SK-N-SH treated with all-trans-retinoic acid at 6 μM for 48 hours (cell line): Measurements from ENCODE around the gene CWC27.

Experiments
- ESRRG ChIP-seq: fragments of 250-450 bp; sonication (Bioruptor Pico); IDR thresholded peaks from 2 replicates; pipeline ENCODE4 v1.6.1; 2021; ENCODE audit warnings: mild to moderate bottlenecking
- OSR1 ChIP-seq: fragments of 250-450 bp; sonication (Bioruptor Pico); IDR thresholded peaks from 2 replicates; pipeline ENCODE4 v1.8.0; 2022; ENCODE audit warnings: moderate library complexity, mild to moderate bottlenecking, inconsistent platforms
- PPARA ChIP-seq: fragments of 250-450 bp; sonication (Bioruptor Pico); IDR thresholded peaks from 2 replicates; pipeline ENCODE4 v1.5.0; 2020; ENCODE audit warnings: mild to moderate bottlenecking, borderline replicate concordance
- RARB ChIP-seq: fragments of 250-450 bp; sonication (Bioruptor Pico); IDR thresholded peaks from 2 replicates; pipeline ENCODE4 v1.8.0; 2021; ENCODE audit warnings: mild to moderate bottlenecking, moderate library complexity
- TCF4 ChIP-seq: fragments of 250-450 bp; sonication (Bioruptor Pico); IDR thresholded peaks from 2 replicates; pipeline ENCODE4 v1.8.0; 2021; ENCODE audit warnings: mild to moderate bottlenecking, moderate library complexity, borderline replicate concordance
- ZC3H10 ChIP-seq: fragments of 250-450 bp; sonication (Bioruptor Pico); IDR thresholded peaks from 2 replicates; pipeline ENCODE4 v1.5.1; 2021; ENCODE audit warnings: mild to moderate bottlenecking, moderate library complexity
- ZFP30 ChIP-seq: fragments of 450-650 bp; formaldehyde crosslinking; IDR thresholded peaks from 2 replicates; pipeline ENCODE4 v1.5.0; 2022; ENCODE audit warnings: mild to moderate bottlenecking, moderate library complexity
- ZNF8 ChIP-seq: fragments of 450-650 bp; formaldehyde crosslinking; IDR thresholded peaks from 2 replicates; pipeline ENCODE4 v1.5.0; 2020; ENCODE audit warnings: mild to moderate bottlenecking, moderate library complexity
- TF ChIP-seq, protein P1 (sequence below): fragments of 250-450 bp; sonication (Bioruptor Pico); IDR thresholded peaks from 2 replicates; pipeline ENCODE4 v1.8.0; 2020; ENCODE audit warnings: mild to moderate bottlenecking, moderate library complexity, borderline replicate concordance
- TF ChIP-seq, protein P2 (sequence below): fragments of 250-450 bp; sonication (Bioruptor Pico); IDR thresholded peaks from 2 replicates; pipeline ENCODE4 v1.5.0; 2020; ENCODE audit warnings: mild to moderate bottlenecking, moderate library complexity
- TF ChIP-seq, protein P3 (sequence below): fragments of 250-450 bp; sonication (Bioruptor Pico); IDR thresholded peaks from 2 replicates; pipeline ENCODE4 v1.5.1; 2021; ENCODE audit warnings: mild to moderate bottlenecking, moderate library complexity

DNA sequence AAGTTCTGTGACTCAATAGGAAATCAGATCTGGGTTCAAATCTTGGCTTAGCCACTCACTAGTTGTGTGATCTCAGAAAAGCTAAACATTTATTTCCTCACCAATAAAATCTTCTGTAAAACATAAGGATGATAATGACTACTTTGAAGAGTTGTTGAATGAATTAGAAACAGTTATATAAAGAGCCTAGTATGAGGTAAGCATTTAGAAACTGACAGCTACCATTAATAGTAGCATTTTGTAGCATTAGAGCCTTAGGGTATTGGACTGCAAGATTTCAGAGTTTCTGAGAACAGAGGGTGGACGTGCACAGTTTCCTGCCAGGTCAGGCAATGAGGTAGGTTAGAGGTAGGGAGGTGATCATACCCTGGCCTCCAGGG, 293.2 kb downstream of the CWC27 start:
- TF ChIP-seq, protein P1, sequence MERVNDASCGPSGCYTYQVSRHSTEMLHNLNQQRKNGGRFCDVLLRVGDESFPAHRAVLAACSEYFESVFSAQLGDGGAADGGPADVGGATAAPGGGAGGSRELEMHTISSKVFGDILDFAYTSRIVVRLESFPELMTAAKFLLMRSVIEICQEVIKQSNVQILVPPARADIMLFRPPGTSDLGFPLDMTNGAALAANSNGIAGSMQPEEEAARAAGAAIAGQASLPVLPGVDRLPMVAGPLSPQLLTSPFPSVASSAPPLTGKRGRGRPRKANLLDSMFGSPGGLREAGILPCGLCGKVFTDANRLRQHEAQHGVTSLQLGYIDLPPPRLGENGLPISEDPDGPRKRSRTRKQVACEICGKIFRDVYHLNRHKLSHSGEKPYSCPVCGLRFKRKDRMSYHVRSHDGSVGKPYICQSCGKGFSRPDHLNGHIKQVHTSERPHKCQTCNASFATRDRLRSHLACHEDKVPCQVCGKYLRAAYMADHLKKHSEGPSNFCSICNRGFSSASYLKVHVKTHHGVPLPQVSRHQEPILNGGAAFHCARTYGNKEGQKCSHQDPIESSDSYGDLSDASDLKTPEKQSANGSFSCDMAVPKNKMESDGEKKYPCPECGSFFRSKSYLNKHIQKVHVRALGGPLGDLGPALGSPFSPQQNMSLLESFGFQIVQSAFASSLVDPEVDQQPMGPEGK (CRISPR knock-in tag) = no peak
- no peak for TF ChIP-seq TCF4 (CRISPR knock-in tag)
- no peak for TF ChIP-seq OSR1
- no peak for TF ChIP-seq ZC3H10
- TF ChIP-seq, protein P2, sequence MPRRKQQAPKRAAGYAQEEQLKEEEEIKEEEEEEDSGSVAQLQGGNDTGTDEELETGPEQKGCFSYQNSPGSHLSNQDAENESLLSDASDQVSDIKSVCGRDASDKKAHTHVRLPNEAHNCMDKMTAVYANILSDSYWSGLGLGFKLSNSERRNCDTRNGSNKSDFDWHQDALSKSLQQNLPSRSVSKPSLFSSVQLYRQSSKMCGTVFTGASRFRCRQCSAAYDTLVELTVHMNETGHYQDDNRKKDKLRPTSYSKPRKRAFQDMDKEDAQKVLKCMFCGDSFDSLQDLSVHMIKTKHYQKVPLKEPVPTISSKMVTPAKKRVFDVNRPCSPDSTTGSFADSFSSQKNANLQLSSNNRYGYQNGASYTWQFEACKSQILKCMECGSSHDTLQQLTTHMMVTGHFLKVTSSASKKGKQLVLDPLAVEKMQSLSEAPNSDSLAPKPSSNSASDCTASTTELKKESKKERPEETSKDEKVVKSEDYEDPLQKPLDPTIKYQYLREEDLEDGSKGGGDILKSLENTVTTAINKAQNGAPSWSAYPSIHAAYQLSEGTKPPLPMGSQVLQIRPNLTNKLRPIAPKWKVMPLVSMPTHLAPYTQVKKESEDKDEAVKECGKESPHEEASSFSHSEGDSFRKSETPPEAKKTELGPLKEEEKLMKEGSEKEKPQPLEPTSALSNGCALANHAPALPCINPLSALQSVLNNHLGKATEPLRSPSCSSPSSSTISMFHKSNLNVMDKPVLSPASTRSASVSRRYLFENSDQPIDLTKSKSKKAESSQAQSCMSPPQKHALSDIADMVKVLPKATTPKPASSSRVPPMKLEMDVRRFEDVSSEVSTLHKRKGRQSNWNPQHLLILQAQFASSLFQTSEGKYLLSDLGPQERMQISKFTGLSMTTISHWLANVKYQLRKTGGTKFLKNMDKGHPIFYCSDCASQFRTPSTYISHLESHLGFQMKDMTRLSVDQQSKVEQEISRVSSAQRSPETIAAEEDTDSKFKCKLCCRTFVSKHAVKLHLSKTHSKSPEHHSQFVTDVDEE (CRISPR knock-in tag) = no peak
- TF ChIP-seq ZNF8 = no peak
- TF ChIP-seq PPARA (CRISPR knock-in tag) = no peak
- no peak for TF ChIP-seq ZFP30 (CRISPR knock-in tag)
- TF ChIP-seq, protein P3, sequence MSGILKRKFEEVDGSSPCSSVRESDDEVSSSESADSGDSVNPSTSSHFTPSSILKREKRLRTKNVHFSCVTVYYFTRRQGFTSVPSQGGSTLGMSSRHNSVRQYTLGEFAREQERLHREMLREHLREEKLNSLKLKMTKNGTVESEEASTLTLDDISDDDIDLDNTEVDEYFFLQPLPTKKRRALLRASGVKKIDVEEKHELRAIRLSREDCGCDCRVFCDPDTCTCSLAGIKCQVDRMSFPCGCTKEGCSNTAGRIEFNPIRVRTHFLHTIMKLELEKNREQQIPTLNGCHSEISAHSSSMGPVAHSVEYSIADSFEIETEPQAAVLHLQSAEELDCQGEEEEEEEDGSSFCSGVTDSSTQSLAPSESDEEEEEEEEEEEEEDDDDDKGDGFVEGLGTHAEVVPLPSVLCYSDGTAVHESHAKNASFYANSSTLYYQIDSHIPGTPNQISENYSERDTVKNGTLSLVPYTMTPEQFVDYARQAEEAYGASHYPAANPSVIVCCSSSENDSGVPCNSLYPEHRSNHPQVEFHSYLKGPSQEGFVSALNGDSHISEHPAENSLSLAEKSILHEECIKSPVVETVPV = no peak
- TF ChIP-seq ESRRG = no peak
- no peak for TF ChIP-seq RARB (CRISPR knock-in tag)
